ENCODE measurements around the gene STON2.

DNA sequence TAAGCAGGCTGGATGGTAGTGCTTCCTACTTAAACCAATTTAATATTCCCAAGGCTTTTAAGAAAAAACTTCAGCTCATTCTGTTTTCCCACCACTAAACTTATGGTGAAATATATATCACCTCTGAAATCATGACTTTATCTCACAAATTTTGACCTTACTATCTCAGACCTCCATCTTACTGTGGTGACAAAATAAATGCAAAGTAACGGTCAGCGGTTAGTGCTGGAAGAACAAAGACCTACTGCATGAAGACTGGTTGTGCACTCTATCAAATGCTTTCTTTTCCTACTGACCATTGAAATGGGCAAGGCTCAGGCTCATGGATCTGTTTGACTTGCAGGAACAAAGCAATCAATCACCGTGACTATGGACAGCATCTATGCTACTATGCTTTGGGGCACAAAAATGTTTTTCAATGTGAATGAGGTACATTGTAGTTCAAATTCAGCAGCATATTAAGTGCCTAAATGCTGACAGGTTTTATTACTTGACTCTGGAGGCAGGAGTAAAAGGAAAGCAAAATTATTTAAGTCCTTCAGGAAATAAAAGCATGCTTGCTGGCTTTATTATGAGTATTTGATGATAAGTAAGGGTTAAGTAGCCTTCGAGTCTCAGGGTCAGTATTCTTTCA lies 136.2 kb downstream of the STON2 start:
- TF ChIP-seq MYC (IDR thresholded peaks at IDR 0.05; ENCODE audit: borderline replicate concordance, low read length): no peak
- no peak for TF ChIP-seq POLR2A (IDR thresholded peaks at IDR 0.05; ENCODE audit: low read length)
- TF ChIP-seq CTCF (IDR thresholded peaks at IDR 0.05): no peak
- no peak for TF ChIP-seq JUN (IDR thresholded peaks at IDR 0.05)

All from A549 (cell line).